Tibial nerve (tissue), 4 donors: Measurements from ENCODE around the gene ZSCAN5B. TPM values are rescaled to one million over a fixed set of nuclear protein-coding genes. Genes with fewer than 3 reads are reported as not detected.

ENCODE experiments used
- DNase-seq, 2 donors: peaks; one replicate each; pipeline ENCODE4 v3.0.0-alpha.2; 2019; ENCODE audit warnings: low spot score in 2 of 2
- H3K27ac ChIP-seq, 4 donors: fragments of 200-600 bp; sonication (generic) in 3 of 4; one replicate each; pipeline ENCODE4 v1.5.1; 2017 to 2019; ENCODE audit warnings: mild to moderate bottlenecking in 1 of 4
- H3K27me3 ChIP-seq, 2 donors: fragments of 200-600 bp; sonication (generic) in 1 of 2; one replicate each; pipeline versions ENCODE4 v1.5.1 to v1.6.0; 2017 to 2019
- H3K36me3 ChIP-seq, 3 donors: fragments of 200-600 bp; sonication (generic); one replicate each; pipeline ENCODE4 v1.5.1; 2018 to 2019
- H3K4me1 ChIP-seq, 4 donors: fragments of 200-600 bp; sonication (generic) in 3 of 4; one replicate each; pipeline ENCODE4 v1.5.1; 2017 to 2019
- H3K4me3 ChIP-seq, 4 donors: fragments of 200-600 bp; sonication (generic) in 3 of 4; one replicate each; pipeline ENCODE4 v1.5.1; 2017 to 2019; ENCODE audit warnings: mild to moderate bottlenecking in 1 of 4, moderate library complexity in 1 of 4
- H3K9me3 ChIP-seq, 4 donors: fragments of 200-600 bp; sonication (generic) in 3 of 4; one replicate each; pipeline ENCODE4 v1.5.1; 2017 to 2019
- EP300 ChIP-seq, 2 donors: sonication (generic); formaldehyde crosslinking; IDR thresholded peaks; one replicate each; pipeline ENCODE4 v1.6.1; 2017; ENCODE audit warnings: antibody characterized with exemption in 2 of 2, mild to moderate bottlenecking in 1 of 2
- POLR2A ChIP-seq, 2 donors: fragments of 450-650 bp; IDR thresholded peaks; one replicate each; pipeline ENCODE4 v1.6.1; 2017; ENCODE audit warnings: antibody characterized with exemption in 2 of 2, mild to moderate bottlenecking in 2 of 2, moderate library complexity in 2 of 2
- WGBS, 2 donors: methylation state at CpG; one replicate each; pipeline ENCODE4 v1.1.5; 2018; 5-methylcytosine and 5-hydroxymethylcytosine counted together
- total RNA-seq, 4 donors: library from RNA; depleted of rRNA; stranded (reverse); fragments of >200 nt; gene quantifications; one replicate each; pipeline ENCODE4 v1.1.0, GENCODE V29; 2016
- TF ChIP-seq, protein P1 (sequence below), 5 experiments: fragments of 200-600 bp in 3 of 5; fragments of 450-650 bp in 2 of 5; sonication (generic) in 3 of 5; IDR thresholded peaks; one replicate each; pipeline ENCODE4 v1.5.1; 2016 to 2019; ENCODE audit warnings: antibody characterized with exemption in 5 of 5, mild to moderate bottlenecking in 3 of 5, moderate library complexity in 2 of 5

The ZSCAN5B gene
- total RNA-seq, 4 donors from 2014 or later = not detected

DNA sequence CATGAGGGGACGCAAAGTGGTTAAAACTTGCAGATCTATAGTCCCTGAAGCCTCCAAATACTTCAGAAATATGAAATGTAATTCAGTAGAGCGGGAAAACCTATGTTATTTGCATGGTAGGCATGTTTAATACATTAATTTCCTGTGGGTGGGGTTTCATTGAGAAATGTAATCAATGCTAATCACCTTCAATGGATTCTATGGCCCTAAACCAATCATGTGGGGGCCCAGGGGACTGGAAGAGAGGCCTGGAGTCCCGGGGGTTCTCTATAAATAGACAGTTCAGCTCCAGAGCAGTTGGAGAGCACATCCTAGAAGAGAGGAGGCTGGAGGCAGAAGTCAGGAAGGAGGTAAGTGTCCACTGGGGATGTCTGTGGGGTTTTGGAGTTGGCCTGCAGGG is 4.4 kb upstream of the ZSCAN5B start, which contains the start of gene ZSCAN5C:
Gene ZSCAN5C (plus strand): TSS at position 301 of the 400 bp plus-strand sequence. CDS start 3,641 bp downstream, outside the sequence.
- no peaks in the 10 kb centered on the region for H3K27me3 ChIP-seq
- no peaks in the 10 kb centered on the region for H3K9me3 ChIP-seq
- H3K4me1 ChIP-seq = no peaks in the 10 kb centered on the region
- no peak within 1 kb of the TSS for H3K27ac ChIP-seq
- no peak within 1 kb of the TSS for H3K4me3 ChIP-seq
- TF ChIP-seq EP300 (IDR thresholded peaks at IDR 0.05) (no peak), POLR2A (IDR thresholded peaks at IDR 0.05) (no peak)
- TF ChIP-seq, protein P1, sequence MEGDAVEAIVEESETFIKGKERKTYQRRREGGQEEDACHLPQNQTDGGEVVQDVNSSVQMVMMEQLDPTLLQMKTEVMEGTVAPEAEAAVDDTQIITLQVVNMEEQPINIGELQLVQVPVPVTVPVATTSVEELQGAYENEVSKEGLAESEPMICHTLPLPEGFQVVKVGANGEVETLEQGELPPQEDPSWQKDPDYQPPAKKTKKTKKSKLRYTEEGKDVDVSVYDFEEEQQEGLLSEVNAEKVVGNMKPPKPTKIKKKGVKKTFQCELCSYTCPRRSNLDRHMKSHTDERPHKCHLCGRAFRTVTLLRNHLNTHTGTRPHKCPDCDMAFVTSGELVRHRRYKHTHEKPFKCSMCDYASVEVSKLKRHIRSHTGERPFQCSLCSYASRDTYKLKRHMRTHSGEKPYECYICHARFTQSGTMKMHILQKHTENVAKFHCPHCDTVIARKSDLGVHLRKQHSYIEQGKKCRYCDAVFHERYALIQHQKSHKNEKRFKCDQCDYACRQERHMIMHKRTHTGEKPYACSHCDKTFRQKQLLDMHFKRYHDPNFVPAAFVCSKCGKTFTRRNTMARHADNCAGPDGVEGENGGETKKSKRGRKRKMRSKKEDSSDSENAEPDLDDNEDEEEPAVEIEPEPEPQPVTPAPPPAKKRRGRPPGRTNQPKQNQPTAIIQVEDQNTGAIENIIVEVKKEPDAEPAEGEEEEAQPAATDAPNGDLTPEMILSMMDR (IDR thresholded peaks at IDR 0.05) = no peak
- WGBS, 2 donors = 53 to 67% methylated on average over 3 of the region's 3 CpGs
- DNase-seq = no peak
- no peaks in the 10 kb centered on the region for H3K36me3 ChIP-seq

DNA sequence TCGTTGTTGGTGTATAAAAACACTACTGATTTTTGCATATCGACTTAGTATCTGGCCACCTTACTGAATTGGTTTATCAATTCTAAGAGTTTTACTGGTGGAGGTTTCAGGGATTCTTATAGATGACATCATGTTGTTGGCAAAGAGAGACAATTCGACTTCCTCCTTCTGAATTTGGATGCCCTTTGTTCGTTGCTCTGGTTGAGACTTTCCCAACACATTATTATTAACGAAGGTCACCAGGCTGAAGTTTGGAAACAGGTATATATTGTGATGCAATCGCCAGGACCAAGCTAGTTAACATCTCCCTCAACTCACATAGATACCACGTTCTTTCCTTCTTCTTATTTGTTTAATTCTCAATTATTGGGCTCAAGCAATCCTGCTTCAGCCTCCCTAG is 2.1 kb upstream of the ZSCAN5B start:
- H3K4me1 ChIP-seq = no peaks in the 10 kb centered on the region
- no peak for DNase-seq
- TF ChIP-seq EP300 (IDR thresholded peaks at IDR 0.05) (no peak), POLR2A (IDR thresholded peaks at IDR 0.05) (no peak)
- TF ChIP-seq, protein P1 (IDR thresholded peaks at IDR 0.05) = no peak
- WGBS, 2 donors = 65 to 73% methylated on average over 6 to 7 of the region's 7 CpGs
- no peaks in the 10 kb centered on the region for H3K36me3 ChIP-seq
- no peaks in the 10 kb centered on the region for H3K27me3 ChIP-seq
- H3K4me3 ChIP-seq = no peak overlapping the region
- peaks cover 0 to 3% (median 0%) of the 10 kb centered on the region in 4 donors for H3K9me3 ChIP-seq
- no peak overlapping the region for H3K27ac ChIP-seq

DNA sequence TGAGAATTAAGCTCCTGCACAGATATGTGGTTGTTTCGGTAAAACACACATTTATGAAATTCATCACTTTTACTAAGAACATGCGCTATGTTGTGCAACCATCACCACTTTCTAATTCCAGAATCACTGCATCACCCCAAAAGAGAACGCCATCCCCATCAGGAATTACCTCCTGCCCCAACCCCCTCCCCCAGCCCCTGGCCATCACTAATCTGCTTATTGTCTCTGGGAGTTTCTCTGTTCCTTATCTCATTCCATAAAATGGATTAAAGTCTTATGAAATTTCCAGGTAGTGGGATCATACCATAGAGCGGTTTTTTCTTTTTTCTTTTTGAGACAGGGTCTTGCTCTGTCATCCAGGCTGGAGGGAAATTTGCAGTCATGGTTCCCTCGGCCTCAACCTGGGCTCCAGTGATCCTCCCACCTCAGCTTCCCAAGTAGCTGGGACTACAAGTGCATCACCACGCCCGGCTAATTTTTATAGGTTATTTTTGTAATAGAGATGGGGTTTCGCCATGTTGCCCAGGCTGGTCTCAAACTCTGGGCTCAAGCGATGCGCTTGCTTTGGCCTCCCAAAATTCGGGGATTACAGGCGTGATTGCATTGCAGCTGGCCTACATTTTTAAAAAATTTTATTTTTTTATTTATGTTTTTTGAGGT is 3.5 kb downstream of the ZSCAN5B start:
- Histone ChIP-seq H3K27ac (no peak overlapping the region), H3K4me1 (no peaks in the 10 kb centered on the region), H3K4me3 (no peak overlapping the region), H3K36me3 (no peaks in the 10 kb centered on the region), H3K27me3 (no peaks in the 10 kb centered on the region), H3K9me3 (peaks cover 0 to 3% (median 0%) of the 10 kb centered on the region in 4 donors)
- WGBS, 2 donors = 84 to 93% methylated on average over 12 of the region's 12 CpGs
- DNase-seq = no peak
- TF ChIP-seq, protein P1 (IDR thresholded peaks at IDR 0.05) = no peak
- TF ChIP-seq POLR2A (IDR thresholded peaks at IDR 0.05) (no peak), EP300 (IDR thresholded peaks at IDR 0.05) (no peak)

DNA sequence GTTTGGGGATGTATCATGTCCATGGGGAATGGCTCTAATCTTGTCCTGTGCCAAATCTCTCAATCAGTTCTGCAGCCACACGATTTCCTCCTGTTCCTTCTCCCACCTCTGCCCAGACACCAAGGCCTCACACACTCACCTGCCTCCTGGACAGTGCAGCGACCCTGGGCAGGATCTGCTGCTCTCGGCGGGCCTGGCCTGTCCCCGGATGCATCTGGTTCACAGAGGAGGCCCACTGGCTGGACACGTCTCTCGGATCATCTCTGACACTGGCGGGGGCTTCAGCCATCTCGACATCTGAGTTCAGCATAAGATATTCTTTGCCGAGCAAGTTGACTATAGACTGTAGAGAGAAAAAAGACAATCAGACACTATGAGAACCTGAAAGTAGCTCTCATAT is 5.9 kb downstream of the ZSCAN5B start:
- no peak for DNase-seq
- no peak overlapping the region for H3K27ac ChIP-seq
- WGBS, 2 donors = 82 to 85% methylated on average over 10 of the region's 10 CpGs
- no peaks in the 10 kb centered on the region for H3K4me1 ChIP-seq
- peaks cover 0 to 1% (median 0%) of the 10 kb centered on the region in 4 donors for H3K9me3 ChIP-seq
- H3K36me3 ChIP-seq = no peaks in the 10 kb centered on the region
- H3K27me3 ChIP-seq = no peaks in the 10 kb centered on the region
- TF ChIP-seq EP300 (IDR thresholded peaks at IDR 0.05) = no peak
- TF ChIP-seq POLR2A (IDR thresholded peaks at IDR 0.05) = no peak
- TF ChIP-seq, protein P1 (IDR thresholded peaks at IDR 0.05) = no peak
- H3K4me3 ChIP-seq = no peak overlapping the region

DNA sequence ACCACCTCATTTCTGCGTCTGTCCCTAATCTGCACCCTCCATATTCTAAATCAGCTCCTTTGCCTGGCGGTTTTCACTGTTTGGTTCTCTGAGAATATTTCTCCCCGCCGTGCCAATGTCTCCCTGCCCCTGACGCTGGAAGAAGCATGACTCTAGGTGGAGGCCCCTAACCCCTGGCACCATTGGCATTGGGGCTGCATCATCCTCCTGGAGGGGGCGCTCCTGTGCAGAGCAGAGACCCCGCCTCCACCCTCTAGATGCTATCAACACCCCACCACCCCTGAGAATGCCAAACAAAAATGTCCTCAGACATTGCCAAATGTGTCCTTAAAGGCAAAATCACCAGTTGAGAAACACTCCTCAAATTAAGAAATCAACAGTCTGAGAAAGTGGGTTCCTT is 6.5 kb downstream of the ZSCAN5B start:
- TF ChIP-seq POLR2A (IDR thresholded peaks at IDR 0.05) = no peak
- no peak for TF ChIP-seq EP300 (IDR thresholded peaks at IDR 0.05)
- TF ChIP-seq, protein P1 (IDR thresholded peaks at IDR 0.05) = no peak
- Histone ChIP-seq H3K27ac (no peak overlapping the region), H3K36me3 (no peaks in the 10 kb centered on the region), H3K27me3 (no peaks in the 10 kb centered on the region), H3K4me1 (no peaks in the 10 kb centered on the region), H3K4me3 (no peak overlapping the region), H3K9me3 (no peaks in the 10 kb centered on the region)
- WGBS, 2 donors = 69 to 75% methylated on average over 7 of the region's 7 CpGs
- no peak for DNase-seq
